HEK293 (cell line): ENCODE data around the gene MBD1.
A peak's percentile ranks its signal among the peaks of the same experiment; 100 is the strongest.

ENCODE experiments used
- CTCF ChIA-PET: fragments of 350-600 bp; formaldehyde crosslinking; extraction: SDS; loops from one replicate; lab custom pipeline; 2021; ENCODE audit warnings: antibody characterized with exemption; lab: Yijun Ruan, JAX
- POLR2A ChIA-PET: fragments of 300-600 bp; formaldehyde crosslinking; extraction: SDS; loops from one replicate; lab custom pipeline; 2020; ENCODE audit warnings: antibody characterized with exemption, inconsistent platforms; lab: Yijun Ruan, JAX
- H3K27ac ChIP-seq: fragments of 200-500 bp; sonication (Bioruptor generic); 2 replicates; pipeline ENCODE4 v1.5.1; 2014; ENCODE audit warnings: low read depth, low read length, control low read depth, inconsistent platforms; ENCODE audit errors: extremely low read depth
- H3K36me3 ChIP-seq, 2 experiments: fragments of 200-500 bp in 1 of 2; sonication (Bioruptor generic) in 1 of 2; 1 replicate in 1 of 2; 2 replicates in 1 of 2; pipeline ENCODE4 v1.5.1; 2014 to 2017; ENCODE audit warnings: inconsistent platforms in 2 of 2, low read length in 2 of 2; ENCODE audit not compliant: control insufficient read depth in 2 of 2, insufficient read depth in 1 of 2
- H3K4me1 ChIP-seq: fragments of 200-500 bp; sonication (Bioruptor generic); 2 replicates; pipeline ENCODE4 v1.5.1; 2014; ENCODE audit warnings: mild to moderate bottlenecking, low read length, inconsistent platforms; ENCODE audit not compliant: control insufficient read depth, insufficient read depth
- H3K4me3 ChIP-seq: 2 replicates; pipeline ENCODE4 v1.5.1; 2011; ENCODE audit warnings: low read depth, mild to moderate bottlenecking, control low read depth, low read length, moderate library complexity
- H3K9me3 ChIP-seq: fragments of 200-500 bp; sonication (Bioruptor generic); 2 replicates; pipeline ENCODE4 v1.5.1; 2014; ENCODE audit warnings: low read depth, low read length, inconsistent platforms; ENCODE audit not compliant: control insufficient read depth, insufficient read depth
- HOXD13 ChIP-seq: sonication (generic); formaldehyde crosslinking; IDR thresholded peaks from 2 replicates; pipeline ENCODE4 v1.8.0; 2022; ENCODE audit warnings: missing genetic modification reagents, borderline replicate concordance
- KLF1 ChIP-seq: fragments of 450-650 bp; formaldehyde crosslinking; IDR thresholded peaks from 2 replicates; pipeline ENCODE4 v1.5.1; 2016; ENCODE audit warnings: missing biosample characterization, missing genetic modification characterization
- KLF8 ChIP-seq: fragments of 450-650 bp; formaldehyde crosslinking; IDR thresholded peaks from 2 replicates; pipeline ENCODE4 v1.5.1; 2016; ENCODE audit warnings: missing biosample characterization, missing genetic modification characterization
- KLF9 ChIP-seq: fragments of 450-650 bp; formaldehyde crosslinking; IDR thresholded peaks from 2 replicates; pipeline ENCODE4 v1.5.1; 2016; ENCODE audit warnings: missing biosample characterization, missing genetic modification characterization, low read depth
- PRDM1 ChIP-seq: fragments of 450-650 bp; formaldehyde crosslinking; IDR thresholded peaks from 2 replicates; pipeline ENCODE4; 2016; ENCODE audit warnings: missing biosample characterization, missing genetic modification characterization
- SP2 ChIP-seq: fragments of 450-650 bp; formaldehyde crosslinking; IDR thresholded peaks from 2 replicates; pipeline ENCODE4 v1.5.1; 2016; ENCODE audit warnings: missing biosample characterization, missing genetic modification characterization
- SP7 ChIP-seq: fragments of 450-650 bp; formaldehyde crosslinking; IDR thresholded peaks from 2 replicates; pipeline ENCODE4 v1.5.1; 2016; ENCODE audit warnings: missing biosample characterization, missing genetic modification characterization
- ZBTB17 ChIP-seq: fragments of 450-650 bp; formaldehyde crosslinking; IDR thresholded peaks from 2 replicates; pipeline ENCODE4 v1.5.1; 2016; ENCODE audit warnings: missing biosample characterization, missing genetic modification characterization
- ZBTB20 ChIP-seq: fragments of 450-650 bp; formaldehyde crosslinking; IDR thresholded peaks from 2 replicates; pipeline ENCODE4 v1.5.1; 2016; ENCODE audit warnings: missing biosample characterization, missing genetic modification characterization
- ZBTB21 ChIP-seq: fragments of 450-650 bp; formaldehyde crosslinking; IDR thresholded peaks from 2 replicates; pipeline ENCODE4 v1.5.1; 2017; ENCODE audit warnings: missing biosample characterization, missing genetic modification characterization
- ZBTB8A ChIP-seq: fragments of 450-650 bp; formaldehyde crosslinking; IDR thresholded peaks from 2 replicates; pipeline ENCODE4 v1.5.1; 2016; ENCODE audit warnings: missing biosample characterization, missing genetic modification characterization
- ZNF449 ChIP-seq: fragments of 450-650 bp; formaldehyde crosslinking; IDR thresholded peaks from 2 replicates; pipeline ENCODE4 v1.5.1; 2017; ENCODE audit warnings: missing biosample characterization, mild to moderate bottlenecking, missing genetic modification characterization, moderate library complexity
- ZNF548 ChIP-seq: fragments of 450-650 bp; formaldehyde crosslinking; IDR thresholded peaks from 2 replicates; pipeline ENCODE4 v1.5.1; 2016; ENCODE audit warnings: missing biosample characterization, missing genetic modification characterization
- ZNF555 ChIP-seq: fragments of 450-650 bp; formaldehyde crosslinking; conservative IDR thresholded peaks from 2 replicates; pipeline ENCODE4 v1.5.1; 2017; ENCODE audit warnings: missing biosample characterization, mild to moderate bottlenecking, missing genetic modification characterization, inconsistent platforms
- ZNF600 ChIP-seq: fragments of 450-650 bp; formaldehyde crosslinking; IDR thresholded peaks from 2 replicates; pipeline ENCODE4 v1.5.1; 2016; ENCODE audit warnings: missing biosample characterization, missing genetic modification characterization
- ZNF629 ChIP-seq: fragments of 450-650 bp; formaldehyde crosslinking; IDR thresholded peaks from 2 replicates; pipeline ENCODE4 v1.5.1; 2017; ENCODE audit warnings: missing biosample characterization, missing genetic modification characterization
- ZNF777 ChIP-seq: fragments of 450-650 bp; formaldehyde crosslinking; IDR thresholded peaks from 2 replicates; pipeline ENCODE4 v1.5.1; 2017; ENCODE audit warnings: missing biosample characterization, missing genetic modification characterization, borderline replicate concordance
- ZNF792 ChIP-seq: fragments of 450-650 bp; formaldehyde crosslinking; IDR thresholded peaks from 2 replicates; pipeline ENCODE4 v1.5.1; 2016; ENCODE audit warnings: missing biosample characterization, missing genetic modification characterization
- ZNF843 ChIP-seq: fragments of 450-650 bp; formaldehyde crosslinking; IDR thresholded peaks from 2 replicates; pipeline ENCODE4 v1.5.1; 2016; ENCODE audit warnings: missing biosample characterization, missing genetic modification characterization
- ZSCAN4 ChIP-seq: fragments of 450-650 bp; formaldehyde crosslinking; IDR thresholded peaks from 2 replicates; pipeline ENCODE4 v1.5.1; 2017; ENCODE audit warnings: missing biosample characterization, missing genetic modification characterization
- TF ChIP-seq, protein P1 (sequence below): fragments of 450-650 bp; formaldehyde crosslinking; IDR thresholded peaks from 2 replicates; pipeline ENCODE4 v1.5.1; 2016; ENCODE audit warnings: missing biosample characterization, missing genetic modification characterization
- TF ChIP-seq, protein P2 (sequence below): fragments of 450-650 bp; formaldehyde crosslinking; IDR thresholded peaks from 2 replicates; pipeline ENCODE4 v1.5.1; 2016; ENCODE audit warnings: missing biosample characterization, missing genetic modification characterization
- TF ChIP-seq, protein P3 (sequence below): fragments of 450-650 bp; formaldehyde crosslinking; optimal IDR thresholded peaks from 2 replicates; pipeline ENCODE3; 2016; ENCODE audit warnings: missing biosample characterization, mild to moderate bottlenecking, missing genetic modification characterization
- TF ChIP-seq, protein P4 (sequence below): fragments of 450-650 bp; formaldehyde crosslinking; IDR thresholded peaks from 2 replicates; pipeline ENCODE4 v1.5.1; 2017; ENCODE audit warnings: missing biosample characterization, missing genetic modification characterization
- TF ChIP-seq, protein P5 (sequence below): fragments of 450-650 bp; formaldehyde crosslinking; IDR thresholded peaks from 2 replicates; pipeline ENCODE4 v1.5.1; 2016; ENCODE audit warnings: missing biosample characterization, missing genetic modification characterization

The MBD1 gene

GRCh38 chr18:50307738-50308470 lies 26.6 kb upstream of the MBD1 start:
- Histone ChIP-seq H3K4me1 (peaks cover 6% of the 10 kb centered on the region; the same call in 1 of the 2 replicates), H3K36me3 (no peaks in the 10 kb centered on the region), H3K27ac (no peak overlapping the region), H3K4me3 (peak overlapping the region; percentile 30), H3K9me3 (no peaks in the 10 kb centered on the region)
- ChIA-PET CTCF (interaction anchor here (0.7 to 1.0 kb wide), 3 partner anchors 9 to 45 kb away, joined by 3 read pairs; no protein-coding TSS in a partner anchor), POLR2A (interaction anchor here (1.5 kb wide), 1 partner anchor 26 kb away, joined by 8 read pairs; the partner anchor contains the start of gene MBD1)
- TF ChIP-seq KLF1 (tag by site-specific recombination): 0 out of 2 replicates have a peak, but pooled peaks have one; percentile 20
- TF ChIP-seq KLF9 (tag by site-specific recombination): peak; percentile 82
- TF ChIP-seq SP2 (tag by site-specific recombination): peak; percentile 43
- no peak for TF ChIP-seq ZNF792
- no peak for TF ChIP-seq ZNF548 (tag by site-specific recombination)
- TF ChIP-seq ZNF843 (tag by site-specific recombination): 0 out of 2 replicates have a peak, but pooled peaks have one; percentile 16
- peak; percentile 16; the same call in 1 of the 2 replicates for TF ChIP-seq SP7 (tag by site-specific recombination)
- peak; percentile 34; the same call in 1 of the 2 replicates for TF ChIP-seq ZSCAN4
- peak; percentile 54 for TF ChIP-seq ZBTB8A (tag by site-specific recombination)
- peak; percentile 78 for TF ChIP-seq ZBTB17 (tag by site-specific recombination)
- TF ChIP-seq ZNF449 (tag by site-specific recombination): peak; percentile 13; the same call in 1 of the 2 replicates
- TF ChIP-seq HOXD13 (CRISPR knock-in tag): no peak
- peak; percentile 61 for TF ChIP-seq ZBTB20 (tag by site-specific recombination)
- TF ChIP-seq, protein P1, sequence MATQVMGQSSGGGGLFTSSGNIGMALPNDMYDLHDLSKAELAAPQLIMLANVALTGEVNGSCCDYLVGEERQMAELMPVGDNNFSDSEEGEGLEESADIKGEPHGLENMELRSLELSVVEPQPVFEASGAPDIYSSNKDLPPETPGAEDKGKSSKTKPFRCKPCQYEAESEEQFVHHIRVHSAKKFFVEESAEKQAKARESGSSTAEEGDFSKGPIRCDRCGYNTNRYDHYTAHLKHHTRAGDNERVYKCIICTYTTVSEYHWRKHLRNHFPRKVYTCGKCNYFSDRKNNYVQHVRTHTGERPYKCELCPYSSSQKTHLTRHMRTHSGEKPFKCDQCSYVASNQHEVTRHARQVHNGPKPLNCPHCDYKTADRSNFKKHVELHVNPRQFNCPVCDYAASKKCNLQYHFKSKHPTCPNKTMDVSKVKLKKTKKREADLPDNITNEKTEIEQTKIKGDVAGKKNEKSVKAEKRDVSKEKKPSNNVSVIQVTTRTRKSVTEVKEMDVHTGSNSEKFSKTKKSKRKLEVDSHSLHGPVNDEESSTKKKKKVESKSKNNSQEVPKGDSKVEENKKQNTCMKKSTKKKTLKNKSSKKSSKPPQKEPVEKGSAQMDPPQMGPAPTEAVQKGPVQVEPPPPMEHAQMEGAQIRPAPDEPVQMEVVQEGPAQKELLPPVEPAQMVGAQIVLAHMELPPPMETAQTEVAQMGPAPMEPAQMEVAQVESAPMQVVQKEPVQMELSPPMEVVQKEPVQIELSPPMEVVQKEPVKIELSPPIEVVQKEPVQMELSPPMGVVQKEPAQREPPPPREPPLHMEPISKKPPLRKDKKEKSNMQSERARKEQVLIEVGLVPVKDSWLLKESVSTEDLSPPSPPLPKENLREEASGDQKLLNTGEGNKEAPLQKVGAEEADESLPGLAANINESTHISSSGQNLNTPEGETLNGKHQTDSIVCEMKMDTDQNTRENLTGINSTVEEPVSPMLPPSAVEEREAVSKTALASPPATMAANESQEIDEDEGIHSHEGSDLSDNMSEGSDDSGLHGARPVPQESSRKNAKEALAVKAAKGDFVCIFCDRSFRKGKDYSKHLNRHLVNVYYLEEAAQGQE (tag by site-specific recombination): 0 out of 2 replicates have a peak, but pooled peaks have one; percentile 20
- no peak for TF ChIP-seq ZNF555 (tag by site-specific recombination)
- no peak for TF ChIP-seq KLF8 (tag by site-specific recombination)
- peak; percentile 53; the same call in 1 of the 2 replicates for TF ChIP-seq ZNF777 (tag by site-specific recombination)
- TF ChIP-seq, protein P2, sequence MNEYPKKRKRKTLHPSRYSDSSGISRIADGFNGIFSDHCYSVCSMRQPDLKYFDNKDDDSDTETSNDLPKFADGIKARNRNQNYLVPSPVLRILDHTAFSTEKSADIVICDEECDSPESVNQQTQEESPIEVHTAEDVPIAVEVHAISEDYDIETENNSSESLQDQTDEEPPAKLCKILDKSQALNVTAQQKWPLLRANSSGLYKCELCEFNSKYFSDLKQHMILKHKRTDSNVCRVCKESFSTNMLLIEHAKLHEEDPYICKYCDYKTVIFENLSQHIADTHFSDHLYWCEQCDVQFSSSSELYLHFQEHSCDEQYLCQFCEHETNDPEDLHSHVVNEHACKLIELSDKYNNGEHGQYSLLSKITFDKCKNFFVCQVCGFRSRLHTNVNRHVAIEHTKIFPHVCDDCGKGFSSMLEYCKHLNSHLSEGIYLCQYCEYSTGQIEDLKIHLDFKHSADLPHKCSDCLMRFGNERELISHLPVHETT (tag by site-specific recombination): no peak
- TF ChIP-seq, protein P3, sequence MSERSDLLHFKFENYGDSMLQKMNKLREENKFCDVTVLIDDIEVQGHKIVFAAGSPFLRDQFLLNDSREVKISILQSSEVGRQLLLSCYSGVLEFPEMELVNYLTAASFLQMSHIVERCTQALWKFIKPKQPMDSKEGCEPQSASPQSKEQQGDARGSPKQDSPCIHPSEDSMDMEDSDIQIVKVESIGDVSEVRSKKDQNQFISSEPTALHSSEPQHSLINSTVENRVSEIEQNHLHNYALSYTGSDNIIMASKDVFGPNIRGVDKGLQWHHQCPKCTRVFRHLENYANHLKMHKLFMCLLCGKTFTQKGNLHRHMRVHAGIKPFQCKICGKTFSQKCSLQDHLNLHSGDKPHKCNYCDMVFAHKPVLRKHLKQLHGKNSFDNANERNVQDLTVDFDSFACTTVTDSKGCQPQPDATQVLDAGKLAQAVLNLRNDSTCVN (tag by site-specific recombination): no peak
- TF ChIP-seq ZBTB21: peak; percentile 47; the same call in 1 of the 2 replicates
- TF ChIP-seq, protein P4, sequence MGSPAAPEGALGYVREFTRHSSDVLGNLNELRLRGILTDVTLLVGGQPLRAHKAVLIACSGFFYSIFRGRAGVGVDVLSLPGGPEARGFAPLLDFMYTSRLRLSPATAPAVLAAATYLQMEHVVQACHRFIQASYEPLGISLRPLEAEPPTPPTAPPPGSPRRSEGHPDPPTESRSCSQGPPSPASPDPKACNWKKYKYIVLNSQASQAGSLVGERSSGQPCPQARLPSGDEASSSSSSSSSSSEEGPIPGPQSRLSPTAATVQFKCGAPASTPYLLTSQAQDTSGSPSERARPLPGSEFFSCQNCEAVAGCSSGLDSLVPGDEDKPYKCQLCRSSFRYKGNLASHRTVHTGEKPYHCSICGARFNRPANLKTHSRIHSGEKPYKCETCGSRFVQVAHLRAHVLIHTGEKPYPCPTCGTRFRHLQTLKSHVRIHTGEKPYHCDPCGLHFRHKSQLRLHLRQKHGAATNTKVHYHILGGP (tag by site-specific recombination): peak; percentile 90
- peak; percentile 83 for TF ChIP-seq PRDM1
- TF ChIP-seq, protein P5, sequence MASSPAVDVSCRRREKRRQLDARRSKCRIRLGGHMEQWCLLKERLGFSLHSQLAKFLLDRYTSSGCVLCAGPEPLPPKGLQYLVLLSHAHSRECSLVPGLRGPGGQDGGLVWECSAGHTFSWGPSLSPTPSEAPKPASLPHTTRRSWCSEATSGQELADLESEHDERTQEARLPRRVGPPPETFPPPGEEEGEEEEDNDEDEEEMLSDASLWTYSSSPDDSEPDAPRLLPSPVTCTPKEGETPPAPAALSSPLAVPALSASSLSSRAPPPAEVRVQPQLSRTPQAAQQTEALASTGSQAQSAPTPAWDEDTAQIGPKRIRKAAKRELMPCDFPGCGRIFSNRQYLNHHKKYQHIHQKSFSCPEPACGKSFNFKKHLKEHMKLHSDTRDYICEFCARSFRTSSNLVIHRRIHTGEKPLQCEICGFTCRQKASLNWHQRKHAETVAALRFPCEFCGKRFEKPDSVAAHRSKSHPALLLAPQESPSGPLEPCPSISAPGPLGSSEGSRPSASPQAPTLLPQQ (tag by site-specific recombination): 0 out of 2 replicates have a peak, but pooled peaks have one; percentile 62
- peak; percentile 78 for TF ChIP-seq ZNF629 (tag by site-specific recombination)
- TF ChIP-seq ZNF600 (tag by site-specific recombination): peak; percentile 78
